HL-60/S4 treated with retinoic acid at 250 ng/mL for 4 days and 3 days (cell line): ENCODE results near the gene DAB1.

ENCODE experiments used
- in situ Hi-C: fragments of 300-500 bp; cut with MboI; formaldehyde crosslinking; loops from 2 replicates; pipeline ENCODE4 v1.7.0; 2022; ENCODE audit warnings: low sequenced_read_pairs

DAB1 gene

DNA sequence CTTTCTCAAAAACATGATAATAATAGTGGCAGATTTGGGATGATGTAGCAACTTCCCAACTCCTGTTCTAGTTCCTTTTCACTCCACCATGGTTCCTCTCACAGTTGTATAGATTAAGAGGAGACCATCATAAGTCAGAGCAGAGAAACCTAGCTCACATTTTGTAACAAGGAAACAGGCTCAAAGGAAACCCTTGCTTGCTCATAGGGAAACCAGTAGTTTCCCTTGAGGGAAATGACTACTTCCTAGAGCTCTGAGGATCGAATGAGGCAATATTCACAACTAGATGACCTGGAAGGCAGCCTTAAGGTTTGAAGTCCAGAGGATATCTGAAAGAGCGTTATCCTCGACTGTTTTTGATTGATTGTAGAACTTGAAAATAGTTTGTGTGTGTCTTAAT is 382.0 kb downstream of the DAB1 start:
- in situ Hi-C loops = no loop called here

DNA sequence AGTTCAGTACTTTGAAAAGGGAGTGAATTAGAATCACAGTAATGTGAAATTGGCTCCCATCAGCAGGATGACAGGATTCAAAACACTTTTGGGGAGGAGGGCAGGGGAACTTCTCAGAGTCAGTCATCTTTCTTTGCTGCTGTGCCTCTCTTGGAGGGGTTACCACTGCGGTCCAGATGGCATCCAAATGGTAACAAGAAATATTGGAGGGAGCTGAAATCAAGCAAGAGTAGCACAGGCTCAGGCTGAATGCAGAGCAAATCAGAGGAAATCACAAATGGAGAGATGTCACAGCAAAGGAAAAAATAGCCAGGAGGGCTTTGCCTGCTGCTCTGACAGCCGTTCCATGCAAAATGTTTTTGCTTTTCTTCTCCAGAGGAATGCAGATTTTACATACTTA is 383.0 kb downstream of the DAB1 start:
- in situ Hi-C loops = no loop called here

DNA sequence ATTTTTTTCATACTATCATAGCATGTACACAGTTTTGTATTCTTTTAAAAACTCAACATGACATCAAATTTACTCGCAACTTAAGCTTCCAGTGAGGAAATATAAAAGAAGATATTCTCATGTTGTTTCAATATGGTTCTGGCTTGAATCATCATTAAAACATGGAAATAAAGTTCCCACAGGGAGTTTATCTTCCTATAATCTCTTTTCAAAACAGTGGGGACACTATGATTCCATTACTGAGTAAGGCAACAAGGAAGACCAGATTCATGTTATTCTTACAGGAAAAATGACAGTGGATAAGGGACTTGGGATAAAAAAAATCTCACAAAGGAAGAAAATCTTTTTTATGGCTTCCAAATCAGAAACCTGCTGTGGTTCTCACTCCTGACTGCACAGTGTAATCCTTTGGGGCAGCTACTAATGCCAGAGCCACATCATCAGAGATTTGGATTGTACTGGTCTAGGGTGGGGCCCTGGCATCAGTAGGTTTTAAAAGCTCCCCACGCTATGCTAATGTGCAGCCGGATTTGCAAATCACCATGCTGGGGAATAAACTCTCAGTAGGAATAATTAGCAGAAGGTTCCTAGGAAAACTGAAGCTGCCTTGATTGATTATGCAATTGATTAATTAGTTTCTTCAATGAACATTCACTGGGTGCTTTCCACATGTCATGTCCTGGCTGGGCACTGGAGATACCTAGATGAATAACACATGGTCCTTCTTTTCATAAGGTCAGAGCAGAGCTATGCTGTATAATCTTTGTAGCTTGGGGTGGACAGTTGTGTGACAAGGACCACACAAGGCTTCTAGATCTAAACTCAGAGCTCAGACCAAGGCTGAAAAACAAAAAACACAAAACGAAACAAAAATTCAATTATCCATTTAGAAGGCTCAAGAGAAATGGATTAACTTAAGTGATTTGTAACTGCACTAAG is 386.9 kb downstream of the DAB1 start:
- in situ Hi-C loops = no loop called here

DNA sequence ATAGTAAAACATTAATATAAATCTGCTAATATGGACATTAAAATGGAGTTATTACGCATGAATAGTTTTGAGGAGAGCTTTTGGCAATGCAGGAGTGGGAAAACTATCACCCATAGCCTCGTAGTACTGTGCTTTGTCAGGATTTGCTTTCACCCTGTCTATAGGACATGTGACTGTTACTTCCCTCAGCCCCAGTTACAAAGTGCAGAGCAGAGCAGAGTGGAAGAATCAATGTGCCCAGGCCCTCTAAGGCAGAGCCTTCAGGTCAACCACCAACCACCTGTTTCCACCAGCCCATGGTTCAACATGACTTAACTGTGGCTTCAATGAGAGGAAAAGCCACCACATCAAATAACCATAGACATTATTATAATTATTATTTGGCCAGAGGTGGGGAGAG is 389.1 kb downstream of the DAB1 start:
- in situ Hi-C loops = no loop called here

DNA sequence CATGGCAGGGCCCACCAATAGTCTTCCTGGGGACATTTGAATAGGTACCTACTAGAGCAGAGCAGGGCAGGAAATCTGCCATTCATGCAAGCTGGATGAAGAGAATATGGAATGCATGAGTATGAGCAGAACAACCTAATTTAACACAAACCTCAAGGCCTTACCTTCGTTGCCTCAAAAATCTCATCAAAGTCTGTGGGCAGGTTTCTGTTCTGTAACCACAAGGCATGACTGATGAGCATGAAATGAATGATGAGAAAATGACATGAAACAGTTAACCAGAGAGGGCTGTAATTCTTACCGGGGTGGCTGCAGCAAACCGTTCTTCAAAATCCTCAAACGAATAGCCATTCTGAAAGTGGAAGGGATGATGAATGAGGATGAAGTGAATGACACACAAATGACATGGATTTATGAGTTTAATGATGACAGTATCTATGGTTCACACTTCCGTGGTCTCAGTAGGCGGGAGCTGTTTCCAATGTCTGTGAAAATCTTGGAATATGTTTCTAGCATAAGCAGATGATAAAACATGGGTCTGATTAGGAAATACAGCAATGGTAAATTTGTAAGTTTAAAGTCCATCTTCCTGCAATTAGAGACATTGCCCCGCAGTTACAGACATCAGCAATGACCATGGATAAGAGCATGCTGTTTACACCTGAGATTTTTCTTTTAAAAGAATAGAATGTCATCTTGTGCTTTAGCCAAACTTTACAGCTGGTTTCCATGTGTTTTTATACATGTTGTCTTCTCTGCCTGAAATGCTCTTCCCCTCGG is 390.4 kb downstream of the DAB1 start:
- in situ Hi-C loops = no loop called here

DNA sequence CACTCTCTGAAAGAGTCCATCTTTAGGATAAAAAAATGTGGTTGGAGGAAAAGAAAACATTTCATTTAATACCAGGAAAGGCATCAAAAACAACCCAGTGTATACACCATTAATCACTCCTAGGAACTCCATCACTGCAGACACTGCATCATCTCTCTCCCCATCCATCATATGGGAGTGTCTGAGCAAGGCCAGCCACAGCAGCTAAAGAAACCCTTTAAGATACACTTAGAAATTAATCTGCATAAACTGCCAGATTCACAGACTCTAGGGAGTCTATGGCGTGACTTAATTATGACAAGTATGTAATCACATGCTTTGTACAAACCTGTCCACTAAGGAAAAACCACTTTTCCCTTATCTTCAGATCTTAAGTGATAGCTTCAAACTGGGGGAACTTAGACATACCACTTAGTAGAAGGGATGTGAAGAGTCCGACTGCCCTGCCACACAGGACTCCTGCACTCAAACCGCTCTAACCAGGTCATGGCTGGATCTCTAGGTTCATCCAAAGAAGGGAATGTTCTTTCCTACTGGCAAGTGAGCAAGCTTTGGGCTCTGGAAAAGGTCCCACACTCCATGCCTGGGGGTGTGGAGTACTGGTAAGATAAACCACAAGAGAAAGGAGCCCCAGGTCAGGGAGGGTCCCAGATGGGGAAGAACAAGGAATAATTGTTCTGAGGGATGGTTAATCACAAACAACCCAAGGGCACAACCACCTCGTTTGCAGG is 397.1 kb downstream of the DAB1 start:
- in situ Hi-C loops = no loop called here

DNA sequence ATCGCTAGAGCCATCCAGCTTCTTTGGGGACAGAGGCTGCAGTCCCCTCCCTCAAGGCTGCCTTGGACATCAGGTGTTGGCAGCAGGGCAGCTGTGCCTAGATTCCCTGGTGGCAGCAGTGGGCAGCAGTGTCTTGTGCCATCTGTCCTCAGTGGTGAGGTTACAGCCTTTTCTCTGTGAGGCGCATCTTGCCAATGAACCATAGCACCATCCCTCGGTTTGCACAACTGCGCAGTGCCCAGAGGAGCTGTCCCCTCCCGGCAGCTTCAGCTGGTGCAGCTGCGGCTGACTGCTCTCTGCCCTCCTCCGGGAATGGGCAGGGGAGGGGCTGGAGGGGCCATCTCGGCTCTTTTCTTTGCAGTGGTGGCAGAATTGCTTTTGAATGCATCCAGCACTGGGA is 399.0 kb downstream of the DAB1 start:
- in situ Hi-C loops = loop anchor here (25.0 kb wide), 1 partner anchor 188 kb away; no protein-coding TSS in a partner anchor

DNA sequence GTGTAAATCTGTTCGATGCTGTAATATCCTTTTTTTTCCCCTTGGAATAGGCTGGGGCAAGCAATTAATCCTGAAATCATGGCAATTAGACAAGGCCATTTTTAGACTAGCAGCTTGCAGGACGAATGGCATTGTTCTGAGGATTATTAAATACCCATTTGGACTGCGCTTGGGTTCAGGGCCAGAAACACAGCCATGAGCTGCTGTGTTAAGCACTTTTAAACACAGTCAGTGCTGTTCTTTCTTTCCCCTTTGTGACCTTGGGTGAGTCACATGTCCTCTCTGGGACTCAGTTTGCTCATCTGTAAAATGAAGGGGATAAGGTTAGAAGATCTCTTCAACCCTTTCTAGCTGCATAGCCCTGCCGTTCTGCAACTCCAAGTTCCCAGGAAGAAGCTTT is 399.4 kb downstream of the DAB1 start:
- in situ Hi-C loops = loop anchor here (25.0 kb wide), 1 partner anchor 187 kb away; no protein-coding TSS in a partner anchor

DNA sequence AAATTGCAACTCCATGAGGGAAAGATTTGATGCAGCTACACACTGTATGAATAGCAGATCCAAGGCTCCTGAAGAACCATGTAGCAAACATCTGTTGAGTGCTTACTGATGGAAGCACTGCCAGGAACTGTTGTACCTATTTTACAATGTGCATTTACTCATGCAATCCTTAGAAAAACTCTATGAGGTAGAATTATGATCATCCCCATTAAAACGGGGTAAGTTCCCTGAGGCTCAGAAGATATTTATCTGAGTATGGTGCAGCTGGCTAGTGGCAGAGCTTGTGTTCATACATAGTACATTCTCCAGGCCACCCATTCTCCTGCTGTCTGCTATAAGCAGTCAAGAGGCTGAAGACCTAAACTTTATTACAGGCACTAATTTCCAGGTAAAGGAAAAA is 403.6 kb downstream of the DAB1 start:
- in situ Hi-C loops = loop anchor here (25.0 kb wide), 1 partner anchor 183 kb away; no protein-coding TSS in a partner anchor

DNA sequence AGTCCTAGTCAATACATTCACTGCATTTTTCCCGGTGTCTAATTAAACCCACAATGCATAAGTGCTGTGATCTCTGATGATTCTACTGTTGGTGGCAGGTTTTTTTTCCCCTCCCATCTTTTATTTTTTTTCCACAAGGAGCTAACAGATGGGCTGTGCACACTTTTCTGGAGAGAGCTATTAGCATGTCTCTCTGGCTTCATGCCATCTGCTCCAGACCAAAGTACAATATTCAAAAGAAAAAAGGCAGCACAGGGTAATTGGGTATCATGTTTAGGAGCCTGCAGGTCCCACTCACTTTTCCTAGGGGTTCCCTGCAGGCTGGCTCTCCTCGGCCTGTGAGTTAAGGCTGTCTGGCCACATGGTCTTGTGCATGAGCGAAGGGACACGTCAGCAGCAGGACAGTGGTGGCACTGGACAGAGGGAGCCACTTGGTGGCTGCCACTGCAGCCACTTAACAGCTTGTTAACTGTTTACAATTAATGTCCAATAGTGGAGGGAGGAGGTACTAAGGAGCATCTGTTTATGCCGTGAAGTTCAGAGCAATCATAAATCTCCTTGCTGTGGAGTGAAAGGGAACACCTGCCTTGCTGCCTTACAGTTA is 404.5 kb downstream of the DAB1 start:
- in situ Hi-C loops = loop anchor here (25.0 kb wide), 1 partner anchor 182 kb away; no protein-coding TSS in a partner anchor

DNA sequence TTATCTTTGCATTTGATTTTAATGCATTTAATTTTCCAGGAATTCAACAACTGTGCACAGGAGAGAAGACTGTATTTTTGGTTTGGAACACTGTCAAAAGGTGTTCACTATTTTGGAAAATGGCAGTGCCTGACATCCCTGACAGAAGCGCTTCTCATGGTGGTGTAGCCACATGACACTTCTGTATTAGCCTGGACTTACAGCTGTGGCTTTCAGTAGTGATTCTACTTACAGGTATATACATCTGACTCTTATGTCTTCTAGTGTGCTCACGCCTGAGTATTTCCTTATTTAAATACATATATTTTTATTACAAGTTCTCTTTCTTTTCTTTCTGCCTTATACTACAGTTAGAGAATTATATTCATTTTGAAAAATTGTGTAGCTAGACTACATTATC is 405.7 kb downstream of the DAB1 start:
- in situ Hi-C loops = loop anchor here (25.0 kb wide), 1 partner anchor 181 kb away; no protein-coding TSS in a partner anchor

DNA sequence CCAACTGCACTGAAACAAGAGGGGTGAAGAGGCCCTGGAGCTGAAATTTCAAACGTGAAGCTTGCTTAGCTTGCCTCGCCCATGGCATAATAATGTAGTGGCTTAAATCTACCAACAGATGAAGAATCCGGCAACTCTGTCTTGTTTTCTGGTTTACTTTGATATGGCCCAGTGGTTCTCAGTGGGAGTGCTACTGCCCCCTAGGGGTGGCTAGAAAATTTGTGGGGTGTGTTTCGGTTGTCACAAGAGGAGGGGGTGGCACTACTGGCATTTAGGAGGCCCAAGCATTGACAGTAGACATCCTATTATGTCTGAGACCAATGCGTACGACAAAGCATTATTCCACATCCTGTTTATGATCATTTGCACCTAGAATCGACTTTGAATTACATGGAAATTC is 406.1 kb downstream of the DAB1 start:
- in situ Hi-C loops = loop anchor here (25.0 kb wide), 1 partner anchor 180 kb away; no protein-coding TSS in a partner anchor

DNA sequence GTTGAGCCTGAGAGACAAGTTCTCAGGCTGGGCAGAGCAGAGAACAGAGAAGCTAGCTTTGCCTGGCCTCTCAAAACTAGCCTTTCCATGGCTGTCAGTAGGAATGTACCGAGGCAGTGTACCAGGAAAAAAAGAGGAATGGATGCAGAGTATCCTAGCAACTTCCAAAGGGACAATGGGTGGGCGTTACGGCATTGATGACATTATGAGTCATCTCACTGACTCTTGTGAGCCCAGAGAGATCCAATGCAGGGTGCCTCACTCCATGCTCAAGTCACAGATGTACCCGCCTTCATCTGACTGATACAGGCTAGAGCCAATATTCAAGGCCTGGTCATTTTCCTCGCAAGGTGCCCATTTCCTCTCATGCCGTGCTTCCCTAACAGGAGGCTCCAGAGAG is 406.7 kb downstream of the DAB1 start:
- in situ Hi-C loops = loop anchor here (25.0 kb wide), 1 partner anchor 180 kb away; no protein-coding TSS in a partner anchor

DNA sequence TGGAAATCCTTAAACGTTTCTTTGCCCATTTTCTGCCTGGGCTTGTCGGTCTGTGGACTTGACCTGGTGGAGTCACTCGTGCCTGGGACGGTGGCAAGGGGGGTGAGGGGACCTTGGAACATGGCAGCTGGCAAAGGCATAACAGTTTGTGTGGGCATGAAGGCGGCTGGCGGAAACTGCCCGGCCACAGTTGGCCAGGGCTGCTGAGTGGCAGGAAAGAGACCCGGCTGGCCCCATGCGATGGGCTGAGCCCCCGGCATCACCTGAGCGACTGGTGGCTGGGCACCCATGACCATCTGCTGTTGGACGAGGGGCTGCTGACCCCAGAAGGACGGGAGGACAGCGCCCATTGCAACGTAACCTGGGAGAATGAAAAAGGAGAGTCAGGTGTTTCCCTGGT is 408.8 kb downstream of the DAB1 start:
- in situ Hi-C loops = loop anchor here (25.0 kb wide), 1 partner anchor 178 kb away; no protein-coding TSS in a partner anchor

DNA sequence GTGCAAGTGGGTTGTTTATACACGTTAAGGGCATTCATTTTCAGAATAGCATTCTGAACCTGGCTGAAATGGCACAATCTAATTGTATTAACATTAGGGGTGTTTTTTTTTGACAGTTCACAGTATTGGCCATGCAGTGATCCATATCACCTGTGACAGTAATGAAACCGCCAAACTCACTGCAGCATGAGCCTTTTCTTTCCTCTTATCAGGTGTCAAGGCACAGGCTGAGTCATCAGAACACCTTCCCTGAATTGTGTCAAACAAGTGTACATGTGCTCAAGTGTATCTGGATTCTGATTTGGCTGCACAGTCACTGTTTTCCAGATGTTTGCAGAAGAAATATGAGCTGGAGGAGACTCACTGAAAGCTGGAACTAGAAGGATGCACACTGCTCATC is 410.3 kb downstream of the DAB1 start:
- in situ Hi-C loops = loop anchor here (25.0 kb wide), 1 partner anchor 176 kb away; no protein-coding TSS in a partner anchor

DNA sequence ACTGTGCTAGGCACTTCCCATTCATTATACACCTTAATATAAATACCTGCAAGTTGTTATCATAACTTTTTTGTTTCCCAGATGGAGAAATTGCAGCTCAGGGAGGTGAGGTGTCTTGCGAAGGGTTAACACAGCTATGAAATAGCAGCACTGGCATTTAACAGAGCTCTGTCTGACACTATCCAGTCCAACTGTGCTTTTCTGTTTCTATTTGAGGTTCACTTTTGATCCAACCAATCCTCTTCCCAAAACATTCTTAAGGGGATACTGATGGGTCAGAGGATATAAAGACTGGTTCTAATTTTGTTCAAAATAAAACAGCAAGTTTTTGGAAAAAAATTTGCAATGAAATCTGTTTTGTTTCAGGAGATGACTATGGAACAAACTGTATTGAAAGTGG is 411.5 kb downstream of the DAB1 start:
- in situ Hi-C loops = loop anchor here (25.0 kb wide), 1 partner anchor 175 kb away; no protein-coding TSS in a partner anchor

DNA sequence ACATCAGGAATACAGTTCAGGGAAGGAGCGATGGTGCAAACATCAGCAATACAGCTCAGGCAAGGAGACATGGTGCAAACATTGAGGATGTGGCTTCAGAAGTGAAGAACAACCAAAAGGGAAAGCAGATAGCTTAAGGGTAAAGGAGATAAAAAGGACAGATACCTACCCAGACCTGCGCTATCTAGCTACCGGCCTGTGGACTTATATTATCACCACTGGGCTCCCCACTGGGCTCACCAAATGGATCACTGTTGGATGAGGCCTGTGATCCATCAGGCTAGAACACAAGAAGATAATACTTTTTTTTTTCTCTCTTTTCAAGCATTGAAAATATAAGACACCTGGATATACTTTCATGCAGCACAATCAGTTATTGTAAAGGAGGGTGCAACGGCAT is 413.3 kb downstream of the DAB1 start:
- in situ Hi-C loops = loop anchor here (25.0 kb wide), 1 partner anchor 173 kb away; no protein-coding TSS in a partner anchor

DNA sequence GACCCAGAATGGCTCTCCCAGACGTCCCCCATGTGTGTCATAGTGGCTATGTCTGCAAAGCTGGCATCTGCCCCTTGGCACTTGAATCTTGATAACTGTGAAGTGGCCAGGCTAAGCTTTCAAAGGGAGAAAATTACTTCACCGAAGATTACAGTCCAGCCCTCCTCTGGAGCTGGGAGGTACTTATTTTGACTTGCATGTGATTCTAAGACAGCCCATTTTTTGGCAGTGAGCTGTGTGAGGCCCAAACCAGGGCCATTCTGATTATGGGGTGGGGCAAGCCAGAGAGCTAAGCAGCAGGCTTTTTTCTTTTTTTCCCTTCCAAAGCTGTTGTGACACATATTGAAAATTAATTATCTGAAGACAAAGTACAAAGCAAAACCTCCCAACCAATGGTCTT is 415.9 kb downstream of the DAB1 start:
- in situ Hi-C loops = loop anchor here (25.0 kb wide), 1 partner anchor 171 kb away; no protein-coding TSS in a partner anchor

DNA sequence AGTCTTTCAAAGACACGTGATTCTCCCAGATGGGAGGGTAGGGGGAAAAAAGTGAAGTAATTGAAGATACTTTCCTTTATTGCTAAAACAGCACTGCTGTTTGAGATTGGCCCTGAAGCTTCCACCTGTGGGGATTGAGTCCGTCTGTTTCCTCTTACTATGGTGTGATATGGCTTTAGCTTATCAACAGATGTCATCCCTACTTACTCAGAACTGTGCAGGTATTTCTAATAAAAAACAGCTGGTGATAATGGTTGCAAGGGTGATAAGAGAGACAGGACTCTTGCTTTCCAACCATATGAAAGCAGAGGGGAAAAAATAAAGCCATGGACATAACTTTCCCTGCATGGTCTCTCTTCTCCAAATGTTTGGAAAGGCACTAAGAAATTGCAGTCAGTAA is 416.4 kb downstream of the DAB1 start:
- in situ Hi-C loops = loop anchor here (25.0 kb wide), 1 partner anchor 170 kb away; no protein-coding TSS in a partner anchor
